ENCODE measurements around the gene ZFX.

Gene ZFX

DNA sequence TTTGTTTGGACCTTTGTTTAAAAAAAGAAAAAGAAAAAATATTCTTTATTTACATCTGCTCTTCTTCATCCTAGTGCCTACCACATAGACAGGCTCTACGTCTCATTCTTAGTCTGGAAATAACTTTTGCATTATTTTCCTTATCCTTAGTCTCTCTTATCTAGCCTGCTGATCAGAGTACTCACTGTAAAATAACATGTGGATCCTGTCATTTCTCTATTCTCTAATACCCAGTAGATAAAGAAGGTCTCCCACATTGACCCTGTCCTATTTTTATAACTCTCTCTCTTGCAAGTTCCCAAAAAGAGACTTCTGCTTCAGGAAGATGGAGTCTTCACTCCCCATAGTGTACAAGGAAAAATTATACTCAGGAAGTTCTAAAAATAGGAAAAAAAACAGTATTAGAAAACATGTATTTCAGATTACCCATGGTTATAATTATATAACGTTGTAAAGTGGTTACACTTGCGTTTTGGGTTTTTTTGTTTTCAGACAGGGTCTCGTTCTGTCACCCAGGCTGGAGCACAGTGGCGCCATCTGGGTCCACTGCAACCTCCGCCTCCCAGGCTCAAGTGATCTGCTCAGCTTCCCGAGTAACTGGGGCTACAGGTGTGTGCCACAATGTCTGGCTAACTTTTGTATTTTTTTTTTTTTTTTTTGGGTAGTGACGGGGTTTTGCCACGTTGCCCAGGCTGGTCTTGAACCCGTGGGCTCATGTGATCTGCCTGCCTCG lies 23.8 kb downstream of the ZFX start:
- no peaks in the 10 kb centered on the region; the same call in none of the 2 replicates for H3K36me3 ChIP-seq

DNA sequence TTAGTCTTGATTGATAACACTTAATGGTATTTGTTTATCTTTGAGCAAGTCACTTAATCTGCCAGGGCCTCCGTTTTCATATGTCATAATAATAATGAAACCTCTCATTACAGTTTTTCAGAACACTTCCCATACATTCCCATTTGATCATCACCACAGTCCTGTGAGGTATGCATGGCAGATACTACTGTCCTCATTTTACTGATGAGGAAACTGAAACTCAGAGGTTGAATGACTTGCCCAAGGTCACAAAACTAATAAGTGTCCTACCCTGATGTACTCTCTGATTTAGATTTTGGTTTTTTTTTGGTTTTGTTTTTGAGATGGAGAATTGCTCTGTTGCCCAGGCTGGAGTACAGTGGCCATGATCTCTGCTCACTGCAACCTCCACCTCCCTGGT lies 25.7 kb downstream of the ZFX start:
- Histone ChIP-seq H3K9me3 (no peaks in the 10 kb centered on the region), H3K4me3 (ENCODE audit: low read depth, low read length) (no peak overlapping the region), H3K27me3 (no peaks in the 10 kb centered on the region), H3K36me3 (peaks cover 6% of the 10 kb centered on the region), H3K4me1 (no peaks in the 10 kb centered on the region)
- DNase-seq = no peak
- TF ChIP-seq, protein P1, sequence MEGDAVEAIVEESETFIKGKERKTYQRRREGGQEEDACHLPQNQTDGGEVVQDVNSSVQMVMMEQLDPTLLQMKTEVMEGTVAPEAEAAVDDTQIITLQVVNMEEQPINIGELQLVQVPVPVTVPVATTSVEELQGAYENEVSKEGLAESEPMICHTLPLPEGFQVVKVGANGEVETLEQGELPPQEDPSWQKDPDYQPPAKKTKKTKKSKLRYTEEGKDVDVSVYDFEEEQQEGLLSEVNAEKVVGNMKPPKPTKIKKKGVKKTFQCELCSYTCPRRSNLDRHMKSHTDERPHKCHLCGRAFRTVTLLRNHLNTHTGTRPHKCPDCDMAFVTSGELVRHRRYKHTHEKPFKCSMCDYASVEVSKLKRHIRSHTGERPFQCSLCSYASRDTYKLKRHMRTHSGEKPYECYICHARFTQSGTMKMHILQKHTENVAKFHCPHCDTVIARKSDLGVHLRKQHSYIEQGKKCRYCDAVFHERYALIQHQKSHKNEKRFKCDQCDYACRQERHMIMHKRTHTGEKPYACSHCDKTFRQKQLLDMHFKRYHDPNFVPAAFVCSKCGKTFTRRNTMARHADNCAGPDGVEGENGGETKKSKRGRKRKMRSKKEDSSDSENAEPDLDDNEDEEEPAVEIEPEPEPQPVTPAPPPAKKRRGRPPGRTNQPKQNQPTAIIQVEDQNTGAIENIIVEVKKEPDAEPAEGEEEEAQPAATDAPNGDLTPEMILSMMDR (IDR thresholded peaks at IDR 0.05; ENCODE audit: low read depth, low read length) = no peak

More for the DNA sequence above, 23.8 kb downstream of the ZFX start:
- Histone ChIP-seq H3K9me3 (no peaks in the 10 kb centered on the region), H3K4me3 (ENCODE audit: low read depth, low read length) (no peak overlapping the region), H3K4me1 (no peaks in the 10 kb centered on the region), H3K27me3 (no peaks in the 10 kb centered on the region)
- TF ChIP-seq, protein P1 (IDR thresholded peaks at IDR 0.05; ENCODE audit: low read depth, low read length) = 0 out of 2 replicates have a peak, but pooled peaks have one; percentile 12
- DNase-seq = no peak

DNA sequence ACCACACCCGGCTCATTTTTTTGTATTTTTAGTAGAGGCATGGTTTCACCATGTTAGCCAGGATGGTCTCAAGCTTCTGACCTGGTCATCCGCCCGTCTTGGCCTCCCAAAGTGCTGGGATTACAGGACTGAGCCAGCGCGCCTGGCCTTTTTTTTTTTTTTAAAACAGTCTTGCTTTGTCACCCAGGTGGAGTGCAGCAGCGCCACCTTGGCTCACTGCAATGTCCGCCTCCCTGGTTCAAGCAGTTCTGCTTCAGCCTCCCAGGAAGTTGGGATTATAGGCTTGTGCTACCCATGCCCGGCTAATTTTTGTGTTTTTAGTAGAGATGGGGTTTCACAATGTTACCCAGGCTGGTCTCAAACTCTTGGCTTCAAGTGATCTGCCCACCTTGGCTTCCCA lies 28.9 kb downstream of the ZFX start:
- Histone ChIP-seq H3K4me3 (ENCODE audit: low read depth, low read length) (no peak overlapping the region), H3K9me3 (no peaks in the 10 kb centered on the region), H3K27me3 (no peaks in the 10 kb centered on the region), H3K36me3 (peaks cover 9% of the 10 kb centered on the region), H3K4me1 (no peaks in the 10 kb centered on the region)
- DNase-seq = no peak
- TF ChIP-seq, protein P1 (IDR thresholded peaks at IDR 0.05; ENCODE audit: low read depth, low read length) = no peak

DNA sequence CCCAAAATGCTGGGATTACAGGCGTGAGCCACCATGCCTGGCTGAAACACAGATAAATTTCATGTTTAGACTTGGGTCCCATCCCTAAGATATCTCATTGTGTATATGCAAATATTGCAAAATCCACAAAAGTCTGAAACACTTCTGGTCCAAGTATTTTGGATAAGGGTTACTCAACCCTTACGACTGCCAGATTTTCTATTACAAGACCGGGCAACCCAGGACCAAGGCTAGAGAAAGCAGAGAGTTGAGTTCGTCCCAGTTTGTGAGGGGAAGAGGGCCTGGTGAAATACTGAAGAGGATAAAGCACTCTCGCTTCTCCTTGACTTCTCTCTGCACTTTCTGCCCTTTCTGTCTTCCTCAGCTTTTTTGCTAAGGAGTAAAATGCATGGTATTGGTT lies 34.5 kb downstream of the ZFX start:
- H3K27me3 ChIP-seq = no peaks in the 10 kb centered on the region
- H3K4me1 ChIP-seq = no peaks in the 10 kb centered on the region
- peaks cover 9% of the 10 kb centered on the region for H3K36me3 ChIP-seq
- no peak for DNase-seq
- H3K4me3 ChIP-seq (ENCODE audit: low read depth, low read length) = no peak overlapping the region
- H3K9me3 ChIP-seq = no peaks in the 10 kb centered on the region
- TF ChIP-seq, protein P1 (IDR thresholded peaks at IDR 0.05; ENCODE audit: low read depth, low read length) = no peak

DNA sequence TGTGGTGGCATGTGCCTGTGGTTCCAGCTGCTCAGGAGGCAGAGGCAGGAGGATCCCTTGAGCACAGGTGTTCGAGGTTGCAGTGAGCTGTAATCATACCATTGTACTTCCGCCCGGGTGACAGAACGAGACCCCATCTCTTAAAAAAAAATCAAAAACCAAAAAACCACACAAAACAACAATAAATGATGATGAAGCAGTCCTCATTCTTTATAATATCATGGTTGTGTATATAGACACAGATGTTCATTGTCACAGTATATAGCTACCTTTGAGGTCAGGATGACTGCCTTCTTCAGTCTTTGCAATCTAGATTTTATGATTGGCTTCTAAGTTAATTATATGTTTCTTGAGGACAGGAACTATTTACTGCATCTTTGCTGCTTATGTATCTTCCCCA lies 37.0 kb downstream of the ZFX start:
- Histone ChIP-seq H3K27me3 (no peaks in the 10 kb centered on the region), H3K4me3 (ENCODE audit: low read depth, low read length) (no peak overlapping the region), H3K4me1 (no peaks in the 10 kb centered on the region), H3K9me3 (no peaks in the 10 kb centered on the region), H3K36me3 (no peaks in the 10 kb centered on the region; the same call in 1 of the 2 replicates)
- TF ChIP-seq, protein P1 (IDR thresholded peaks at IDR 0.05; ENCODE audit: low read depth, low read length) = no peak
- no peak for DNase-seq

DNA sequence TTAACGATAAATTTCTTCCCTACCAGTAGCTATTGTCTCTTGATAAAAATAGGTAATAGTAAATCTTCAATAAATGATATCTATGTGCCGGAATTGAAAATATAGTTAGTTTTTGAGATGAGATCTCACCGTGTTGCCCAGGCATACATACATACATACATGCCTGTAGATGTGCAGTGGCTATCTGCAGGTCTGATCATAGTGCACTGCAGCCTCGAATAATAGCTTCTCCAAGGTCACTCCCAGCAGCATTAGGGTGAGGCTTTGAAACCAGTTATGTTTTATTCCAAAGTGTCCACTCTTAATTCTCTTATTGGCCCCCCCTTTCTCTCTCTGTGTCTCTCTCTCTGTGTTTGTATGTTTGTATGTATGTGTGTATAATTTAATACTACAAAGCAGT lies 37.5 kb downstream of the ZFX start:
- Histone ChIP-seq H3K9me3 (no peaks in the 10 kb centered on the region), H3K4me3 (ENCODE audit: low read depth, low read length) (no peak overlapping the region), H3K27me3 (no peaks in the 10 kb centered on the region), H3K36me3 (no peaks in the 10 kb centered on the region; the same call in 1 of the 2 replicates), H3K4me1 (no peaks in the 10 kb centered on the region)
- no peak for DNase-seq
- TF ChIP-seq, protein P1 (IDR thresholded peaks at IDR 0.05; ENCODE audit: low read depth, low read length) = no peak

Measured in BE2C (cell line).